Endothelial cell of umbilical vein (primary cell): ENCODE data around the gene CLDN14. TPM values are rescaled to one million over a fixed set of nuclear protein-coding genes. Genes with fewer than 3 reads are reported as not detected.

Experiments used
- BruUV-seq: library from RNA; stranded (reverse); fragments of 400-500 nt; replicated peaks from 2 replicates; lab custom pipeline; 2021; lab: Mats Ljungman, UMichigan
- CTCF ChIA-PET: fragments of 300-600, 350-600 bp; sonication (Branson Sonifier 250); formaldehyde crosslinking; loops from one replicate; lab custom pipeline; 2021; ENCODE audit warnings: antibody characterized with exemption, inconsistent platforms; lab: Charles Lee
- POLR2A ChIA-PET: fragments of 300-600, 350-600 bp; sonication (Branson Sonifier 250); formaldehyde crosslinking; loops from one replicate; lab custom pipeline; 2021; ENCODE audit warnings: antibody characterized with exemption, inconsistent platforms; lab: Charles Lee
- DNase-seq: peaks from one replicate; pipeline ENCODE4 v3.0.0-alpha.2; 2011; ENCODE audit warnings: low read depth, low spot score
- FAIRE-seq: peaks from 2 replicates; lab custom pipeline; 2011; peaks lifted over from hg19 to GRCh38; lab: Jason Lieb, UNC
- H2AFZ ChIP-seq: 2 replicates; pipeline ENCODE4 v1.6.0; 2012; ENCODE audit warnings: low read depth, low read length, control low read depth, inconsistent platforms
- H3K27ac ChIP-seq: 2 replicates; pipeline ENCODE4 v1.5.1; 2011; ENCODE audit warnings: low read depth, mild to moderate bottlenecking, control low read depth, low read length, moderate library complexity; ENCODE audit not compliant: insufficient read depth
- H3K27me3 ChIP-seq, 2 experiments: 2 replicates each; pipeline versions ENCODE4 v1.6.0 to v1.6.1; 2011; ENCODE audit warnings: low read length in 2 of 2, mixed read lengths in 1 of 2; ENCODE audit not compliant: control insufficient read depth in 2 of 2, insufficient read depth in 2 of 2
- H3K36me3 ChIP-seq, 2 experiments: 2 replicates in 1 of 2; 3 replicates in 1 of 2; pipeline ENCODE4 v1.5.1; 2011; ENCODE audit warnings: low read length in 2 of 2, mild to moderate bottlenecking in 1 of 2, moderate library complexity in 1 of 2; ENCODE audit not compliant: control insufficient read depth in 2 of 2, insufficient read depth in 2 of 2; ENCODE audit errors: extremely low read depth in 1 of 2
- H3K4me1 ChIP-seq: 3 replicates; pipeline ENCODE4 v1.5.1; 2011; ENCODE audit warnings: mild to moderate bottlenecking, low read length; ENCODE audit not compliant: control insufficient read depth, insufficient read depth; ENCODE audit errors: extremely low read depth
- H3K4me2 ChIP-seq: 2 replicates; pipeline ENCODE4 v1.6.1; 2011; ENCODE audit warnings: low read length, control low read depth, mixed read lengths; ENCODE audit not compliant: insufficient read depth
- H3K4me3 ChIP-seq, 3 experiments: fragments of 200-600 bp in 1 of 3; sonication (generic), shearing (Covaris generic) in 1 of 3; replicated peaks in 1 of 3; 2 replicates each; pipeline ENCODE4 v1.5.1; 2011 to 2016; ENCODE audit warnings: control low read depth in 3 of 3, low read length in 3 of 3, mild to moderate bottlenecking in 2 of 3, inconsistent platforms in 1 of 3, low read depth in 1 of 3, moderate library complexity in 1 of 3; ENCODE audit not compliant: insufficient read depth in 1 of 3
- H3K79me2 ChIP-seq: 2 replicates; pipeline ENCODE4 v1.6.0; 2012; ENCODE audit warnings: low read length, inconsistent platforms; ENCODE audit not compliant: control insufficient read depth, insufficient read depth
- H3K9ac ChIP-seq: replicated peaks from 2 replicates; pipeline ENCODE3; 2011; ENCODE audit warnings: low read length, control low read depth; ENCODE audit not compliant: insufficient read depth; ENCODE audit errors: extremely low read depth
- H3K9me1 ChIP-seq: replicated peaks from 3 replicates; pipeline ENCODE4 v1.6.0; 2011; ENCODE audit warnings: mild to moderate bottlenecking, low read length; ENCODE audit not compliant: control insufficient read depth, insufficient read depth; ENCODE audit errors: extremely low read depth
- H3K9me3 ChIP-seq: replicated peaks from 2 replicates; pipeline ENCODE4 v1.5.1; 2012; ENCODE audit warnings: low read length, inconsistent platforms; ENCODE audit not compliant: control insufficient read depth, insufficient read depth
- H4K20me1 ChIP-seq: replicated peaks from 2 replicates; pipeline ENCODE3; 2011; ENCODE audit warnings: mild to moderate bottlenecking, low read length; ENCODE audit not compliant: control insufficient read depth, insufficient read depth; ENCODE audit errors: extremely low read depth
- FOS ChIP-seq: IDR thresholded peaks from 2 replicates; pipeline ENCODE4 v1.6.1; 2011; ENCODE audit warnings: mild to moderate bottlenecking, low read length, moderate library complexity, borderline replicate concordance; ENCODE audit not compliant: insufficient read depth
- GATA2 ChIP-seq: IDR thresholded peaks from 2 replicates; pipeline ENCODE4 v1.7.0; 2011; ENCODE audit warnings: low read depth, mild to moderate bottlenecking, moderate library complexity, mixed read lengths, low read length; ENCODE audit not compliant: insufficient read length, insufficient read depth
- JUN ChIP-seq: IDR thresholded peaks from 2 replicates; pipeline ENCODE4 v1.6.1; 2011; ENCODE audit warnings: borderline replicate concordance, low read depth; ENCODE audit not compliant: insufficient read length, insufficient read depth
- MYC ChIP-seq: IDR thresholded peaks from one replicate; pipeline ENCODE4 v1.6.1; 2011; ENCODE audit warnings: mild to moderate bottlenecking, low read depth, low read length
- dilution Hi-C: fragments of 300-500 bp; cut with MboI; formaldehyde crosslinking; loops from one replicate; pipeline ENCODE4 v1.15.0; 2019; ENCODE audit warnings: low sequenced_read_pairs; ENCODE audit not compliant: extremely low pct_ligation_motif_present
- intact Hi-C: fragments of 100-400 bp; cut with micrococcal nuclease; formaldehyde crosslinking; loops from one replicate; pipeline ENCODE4 v1.10.0; 2022
- polyA plus RNA-seq, 4 experiments: library from polyadenylated mRNA; depleted of rRNA in 3 of 4; stranded (reverse) in 3 of 4; unstranded in 1 of 4; fragments of >200 nt; gene quantifications; 2 replicates each; pipeline versions ENCODE4 v1.2.1 to v1.2.3, GENCODE V29; 2011 to 2012; ENCODE audit warnings: missing spikeins in 1 of 4
- total RNA-seq: library from RNA; stranded (reverse); gene quantifications from 2 replicates; pipeline ENCODE4 v1.2.3, GENCODE V29; 2021
- TF ChIP-seq, protein P1 (sequence below), 2 donors: IDR thresholded peaks; 1 replicate in 1 of 2; 2 replicates in 1 of 2; pipeline ENCODE4 v1.5.1; 2011; ENCODE audit warnings: low read length in 2 of 2, mild to moderate bottlenecking in 2 of 2, moderate library complexity in 2 of 2, control low read depth in 1 of 2, inconsistent platforms in 1 of 2, low read depth in 1 of 2; ENCODE audit not compliant: insufficient read depth in 1 of 2; ENCODE audit errors: extremely low read depth in 1 of 2
- TF ChIP-seq, protein P2 (sequence below): IDR thresholded peaks from 2 replicates; pipeline ENCODE4 v1.6.1; 2011; ENCODE audit not compliant: insufficient read depth, insufficient read length

The CLDN14 gene
- total and polyA plus RNA-seq, 2 donors (not counting 3 experiments of a cell fraction or from before 2014, with no cell fraction given): 1.0 to 2.5 TPM

DNA sequence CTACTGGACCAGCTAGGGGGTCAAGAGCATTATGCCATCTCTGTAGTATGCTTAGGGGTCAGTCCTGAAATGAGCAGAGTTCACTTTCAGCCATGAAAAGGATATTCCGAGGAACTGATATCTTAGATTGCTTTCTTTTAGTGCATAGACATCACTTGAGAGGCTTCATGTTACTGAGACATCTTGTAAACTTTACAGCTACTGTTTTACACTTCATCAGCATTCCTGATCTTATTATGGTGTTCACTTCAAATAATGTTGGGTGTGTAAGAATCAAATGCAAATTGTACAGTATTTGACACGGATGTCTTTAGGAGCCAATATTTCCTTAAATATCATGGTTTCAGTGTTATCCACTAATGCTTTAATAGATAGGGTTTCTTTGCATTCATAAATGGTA lies 22.4 kb upstream of the CLDN14 start:
- no peaks in the 10 kb centered on the region for H3K79me2 ChIP-seq
- peaks cover 0 to 2% of the 10 kb centered on the region in 2 experiments for H3K36me3 ChIP-seq
- ChIA-PET POLR2A (no interaction called here), CTCF (interaction anchor here (1.2 to 2.6 kb wide), 6 partner anchors 9 to 425 kb away, joined by 3 to 11 read pairs (median 7); no protein-coding TSS in a partner anchor)
- TF ChIP-seq GATA2 (no peak), MYC (no peak), JUN (no peak), FOS (no peak)
- TF ChIP-seq, protein P1, sequence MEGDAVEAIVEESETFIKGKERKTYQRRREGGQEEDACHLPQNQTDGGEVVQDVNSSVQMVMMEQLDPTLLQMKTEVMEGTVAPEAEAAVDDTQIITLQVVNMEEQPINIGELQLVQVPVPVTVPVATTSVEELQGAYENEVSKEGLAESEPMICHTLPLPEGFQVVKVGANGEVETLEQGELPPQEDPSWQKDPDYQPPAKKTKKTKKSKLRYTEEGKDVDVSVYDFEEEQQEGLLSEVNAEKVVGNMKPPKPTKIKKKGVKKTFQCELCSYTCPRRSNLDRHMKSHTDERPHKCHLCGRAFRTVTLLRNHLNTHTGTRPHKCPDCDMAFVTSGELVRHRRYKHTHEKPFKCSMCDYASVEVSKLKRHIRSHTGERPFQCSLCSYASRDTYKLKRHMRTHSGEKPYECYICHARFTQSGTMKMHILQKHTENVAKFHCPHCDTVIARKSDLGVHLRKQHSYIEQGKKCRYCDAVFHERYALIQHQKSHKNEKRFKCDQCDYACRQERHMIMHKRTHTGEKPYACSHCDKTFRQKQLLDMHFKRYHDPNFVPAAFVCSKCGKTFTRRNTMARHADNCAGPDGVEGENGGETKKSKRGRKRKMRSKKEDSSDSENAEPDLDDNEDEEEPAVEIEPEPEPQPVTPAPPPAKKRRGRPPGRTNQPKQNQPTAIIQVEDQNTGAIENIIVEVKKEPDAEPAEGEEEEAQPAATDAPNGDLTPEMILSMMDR (IDR thresholded peaks at IDR 0.05; ENCODE audit: extremely low read depth in 1 of 2, insufficient read depth in 1 of 2, low read depth in 1 of 2, low read length in 2 of 2): no peak
- TF ChIP-seq, protein P2, sequence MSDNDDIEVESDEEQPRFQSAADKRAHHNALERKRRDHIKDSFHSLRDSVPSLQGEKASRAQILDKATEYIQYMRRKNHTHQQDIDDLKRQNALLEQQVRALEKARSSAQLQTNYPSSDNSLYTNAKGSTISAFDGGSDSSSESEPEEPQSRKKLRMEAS: no peak
- no peaks in the 10 kb centered on the region for H3K9me1 ChIP-seq
- no peaks in the 10 kb centered on the region for H4K20me1 ChIP-seq
- intact Hi-C loops (loop anchor here (5.0 kb wide), 1 partner anchor 245 kb away; no protein-coding TSS in a partner anchor), dilution Hi-C loops (no loop called here)
- no peak for FAIRE-seq
- no peak overlapping the region for H3K9ac ChIP-seq
- no peak overlapping the region for H3K4me2 ChIP-seq
- no TSS peak for BruUV-seq
- H3K27me3 ChIP-seq: no peaks in the 10 kb centered on the region
- no peaks in the 10 kb centered on the region for H3K4me1 ChIP-seq
- DNase-seq: no peak
- no peaks in the 10 kb centered on the region for H3K9me3 ChIP-seq
- no peak overlapping the region for H3K4me3 ChIP-seq
- H2AFZ ChIP-seq: no peak overlapping the region
- H3K27ac ChIP-seq: no peak overlapping the region
